ENCODE results near the gene AARS1. TPM values are rescaled to one million over a fixed set of nuclear protein-coding genes. Genes with fewer than 3 reads are reported as not detected.
"Not testable (repeated sequence)": the region's sequence is repeated elsewhere in the genome, so short reads cannot be mapped to it uniquely, and the experiment has no call there.

AARS1 gene
- total RNA-seq, 1 donor from 2014 or later: 297 TPM

- Mint-ChIP-seq H3K36me3 (ENCODE audit: unreplicated experiment) (peaks cover 33% of the 10 kb centered on the region), H3K27ac (ENCODE audit: unreplicated experiment) (peak overlapping the region; percentile 31)
- not testable (repeated sequence) for H3K4me1 Mint-ChIP-seq (ENCODE audit: unreplicated experiment); H3K4me3 Mint-ChIP-seq (ENCODE audit: unreplicated experiment); H3K27me3 Mint-ChIP-seq (ENCODE audit: unreplicated experiment); DNase-seq (ENCODE audit: extremely low spot score, unreplicated experiment); H3K9me3 Mint-ChIP-seq (ENCODE audit: unreplicated experiment)
These were observed 65.3 kb downstream of the AARS1 start for GRCh38 chr16:70223971-70224513.

GRCh38 chr16:70223216-70223615, 66.1 kb downstream of the AARS1 start:
- Mint-ChIP-seq H3K27ac (ENCODE audit: unreplicated experiment) (peak overlapping the region; percentile 27), H3K36me3 (ENCODE audit: unreplicated experiment) (peaks cover 32% of the 10 kb centered on the region)
- DNase-seq (ENCODE audit: extremely low spot score, unreplicated experiment); H3K9me3 Mint-ChIP-seq (ENCODE audit: unreplicated experiment); H3K27me3 Mint-ChIP-seq (ENCODE audit: unreplicated experiment); H3K4me3 Mint-ChIP-seq (ENCODE audit: unreplicated experiment); H3K4me1 Mint-ChIP-seq (ENCODE audit: unreplicated experiment): not testable (repeated sequence)

- H3K4me1 Mint-ChIP-seq (ENCODE audit: unreplicated experiment); H3K4me3 Mint-ChIP-seq (ENCODE audit: unreplicated experiment); H3K27ac Mint-ChIP-seq (ENCODE audit: unreplicated experiment); H3K27me3 Mint-ChIP-seq (ENCODE audit: unreplicated experiment); H3K9me3 Mint-ChIP-seq (ENCODE audit: unreplicated experiment); DNase-seq (ENCODE audit: extremely low spot score, unreplicated experiment): not testable (repeated sequence)
- peaks cover 30% of the 10 kb centered on the region for H3K36me3 Mint-ChIP-seq (ENCODE audit: unreplicated experiment)
These were observed 66.7 kb downstream of the AARS1 start for GRCh38 chr16:70222574-70222973.

GRCh38 chr16:70218586-70218985, 70.7 kb downstream of the AARS1 start:
- H3K27ac Mint-ChIP-seq (ENCODE audit: unreplicated experiment); H3K4me3 Mint-ChIP-seq (ENCODE audit: unreplicated experiment); H3K9me3 Mint-ChIP-seq (ENCODE audit: unreplicated experiment); H3K27me3 Mint-ChIP-seq (ENCODE audit: unreplicated experiment); DNase-seq (ENCODE audit: extremely low spot score, unreplicated experiment); H3K4me1 Mint-ChIP-seq (ENCODE audit: unreplicated experiment): not testable (repeated sequence)
- peaks cover 30% of the 10 kb centered on the region for H3K36me3 Mint-ChIP-seq (ENCODE audit: unreplicated experiment)

DNA sequence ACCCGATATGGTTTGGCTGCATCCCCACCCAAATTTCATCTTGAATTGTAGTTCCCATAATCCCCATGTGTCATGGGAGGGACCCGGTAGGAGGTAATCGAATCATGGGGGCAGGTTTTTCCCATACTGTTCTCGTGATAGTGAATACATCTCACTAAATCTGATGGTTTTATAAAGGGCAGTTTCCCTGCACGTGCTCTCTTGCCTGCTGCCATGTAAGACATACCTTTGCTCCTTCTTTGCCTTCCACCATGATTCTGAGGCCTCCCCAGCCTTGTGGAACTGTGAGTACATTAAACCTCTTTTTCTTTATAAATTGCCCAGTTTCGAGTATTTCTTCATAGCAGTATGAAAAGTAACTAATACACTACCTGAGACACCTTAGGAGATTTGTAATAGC, 82.9 kb downstream of the AARS1 start:
- H3K4me3 Mint-ChIP-seq (ENCODE audit: unreplicated experiment); H3K27me3 Mint-ChIP-seq (ENCODE audit: unreplicated experiment); DNase-seq (ENCODE audit: extremely low spot score, unreplicated experiment); H3K9me3 Mint-ChIP-seq (ENCODE audit: unreplicated experiment); H3K27ac Mint-ChIP-seq (ENCODE audit: unreplicated experiment); H3K4me1 Mint-ChIP-seq (ENCODE audit: unreplicated experiment): not testable (repeated sequence)
- H3K36me3 Mint-ChIP-seq (ENCODE audit: unreplicated experiment): peaks cover 17% of the 10 kb centered on the region

DNA sequence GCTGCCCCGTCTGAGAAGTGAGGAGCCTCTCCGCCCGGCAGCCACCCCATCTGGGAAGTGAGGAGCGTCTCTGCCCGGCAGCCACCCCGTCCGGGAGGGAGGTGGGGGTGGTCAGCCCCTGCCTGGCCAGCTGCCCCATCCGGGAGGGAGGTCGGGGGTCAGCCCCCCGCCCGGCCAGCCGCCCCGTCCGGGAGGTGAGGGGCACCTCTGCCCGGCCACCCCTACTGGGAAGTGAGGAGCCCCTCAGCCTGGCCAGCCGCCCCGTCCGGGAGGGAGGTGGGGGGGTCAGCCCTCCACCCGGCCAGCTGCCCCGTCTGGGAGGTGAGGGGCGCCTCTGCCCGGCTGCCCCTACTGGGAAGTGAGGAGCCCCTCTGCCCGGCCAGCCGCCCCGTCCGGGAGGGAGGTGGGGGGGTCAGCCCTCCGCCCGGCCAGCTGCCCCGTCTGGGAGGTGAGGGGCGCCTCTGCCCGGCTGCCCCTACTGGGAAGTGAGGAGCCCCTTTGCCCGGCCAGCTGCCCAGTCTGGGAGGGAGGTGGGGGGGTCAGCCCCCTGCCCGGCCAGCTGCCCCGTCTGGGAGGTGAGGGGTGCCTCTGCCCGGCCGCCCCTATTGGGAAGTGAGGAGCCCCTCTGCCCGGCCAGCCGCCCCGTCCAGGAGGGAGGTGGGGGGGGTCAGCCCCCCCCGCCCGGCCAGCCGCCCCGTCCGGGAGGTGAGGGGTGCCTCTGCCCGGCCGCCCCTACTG, 84.5 kb downstream of the AARS1 start:
- not testable (repeated sequence) for H3K27me3 Mint-ChIP-seq (ENCODE audit: unreplicated experiment); H3K9me3 Mint-ChIP-seq (ENCODE audit: unreplicated experiment); H3K4me1 Mint-ChIP-seq (ENCODE audit: unreplicated experiment); H3K4me3 Mint-ChIP-seq (ENCODE audit: unreplicated experiment); DNase-seq (ENCODE audit: extremely low spot score, unreplicated experiment); H3K27ac Mint-ChIP-seq (ENCODE audit: unreplicated experiment)
- H3K36me3 Mint-ChIP-seq (ENCODE audit: unreplicated experiment): peaks cover 11% of the 10 kb centered on the region

DNA sequence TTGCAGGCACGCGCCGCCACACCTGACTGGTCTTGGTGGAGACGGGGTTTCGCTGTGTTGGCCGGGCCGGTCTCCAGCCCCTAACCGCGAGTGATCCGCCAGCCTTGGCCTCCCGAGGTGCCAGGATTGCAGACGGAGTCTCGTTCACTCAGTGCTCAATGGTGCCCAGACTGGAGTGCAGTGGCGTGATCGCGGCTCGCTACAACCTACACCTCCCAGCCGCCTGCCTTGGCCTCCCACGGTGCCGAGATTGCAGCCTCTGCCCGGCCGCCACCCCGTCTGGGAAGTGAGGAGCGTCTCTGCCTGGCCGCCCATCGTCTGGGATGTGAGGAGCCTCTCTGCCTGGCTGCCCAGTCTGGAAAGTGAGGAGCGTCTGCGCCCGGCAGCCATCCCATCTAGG, 85.3 kb downstream of the AARS1 start:
- not testable (repeated sequence) for H3K27ac Mint-ChIP-seq (ENCODE audit: unreplicated experiment); H3K9me3 Mint-ChIP-seq (ENCODE audit: unreplicated experiment); H3K27me3 Mint-ChIP-seq (ENCODE audit: unreplicated experiment); H3K4me3 Mint-ChIP-seq (ENCODE audit: unreplicated experiment); DNase-seq (ENCODE audit: extremely low spot score, unreplicated experiment); H3K36me3 Mint-ChIP-seq (ENCODE audit: unreplicated experiment); H3K4me1 Mint-ChIP-seq (ENCODE audit: unreplicated experiment)

GRCh38 chr16:70203508-70203907, 85.8 kb downstream of the AARS1 start:
- not testable (repeated sequence) for H3K36me3 Mint-ChIP-seq (ENCODE audit: unreplicated experiment); H3K27me3 Mint-ChIP-seq (ENCODE audit: unreplicated experiment); H3K27ac Mint-ChIP-seq (ENCODE audit: unreplicated experiment); H3K9me3 Mint-ChIP-seq (ENCODE audit: unreplicated experiment); H3K4me1 Mint-ChIP-seq (ENCODE audit: unreplicated experiment); DNase-seq (ENCODE audit: extremely low spot score, unreplicated experiment); H3K4me3 Mint-ChIP-seq (ENCODE audit: unreplicated experiment)

Other genes starting within 250 kb of the AARS1 start
- 30.4 and 30.7 TPM in 2 replicates for gene PDPR, start 175.2 kb downstream of the AARS1 start, total RNA-seq
- gene CLEC18C, start 115.7 kb downstream of the AARS1 start, total RNA-seq: 0.71 TPM in 1 of 2 replicates, not detected in the other
- gene EXOSC6, start 37.6 kb downstream of the AARS1 start, total RNA-seq: 55.2 and 66.2 TPM in 2 replicates
- gene DDX19B, start 9.7 kb upstream of the AARS1 start, total RNA-seq: 30.0 and 37.1 TPM in 2 replicates
- gene DDX19A, start 57.4 kb upstream of the AARS1 start, total RNA-seq: 47.0 and 52.3 TPM in 2 replicates
- gene ST3GAL2, start 149.6 kb upstream of the AARS1 start, total RNA-seq: 66.5 and 67.6 TPM in 2 replicates
- 16.8 and 18.4 TPM in 2 replicates for gene FCSK, start 165.1 kb upstream of the AARS1 start, total RNA-seq
- 69.9 and 75.8 TPM in 2 replicates for gene COG4, start 234.0 kb upstream of the AARS1 start, total RNA-seq
- 307 and 319 TPM in 2 replicates for gene SF3B3, start 234.3 kb upstream of the AARS1 start, total RNA-seq

All from osteocyte (in vitro differentiated cells).